Endothelial cell of umbilical vein (primary cell): ENCODE results near the gene OR2L8. TPM values are rescaled to one million over a fixed set of nuclear protein-coding genes. Genes with fewer than 3 reads are reported as not detected.

Source experiments
- BruUV-seq: library from RNA; stranded (reverse); fragments of 400-500 nt; replicated peaks from 2 replicates; lab custom pipeline; 2021; lab: Mats Ljungman, UMichigan
- CTCF ChIA-PET: fragments of 300-600, 350-600 bp; sonication (Branson Sonifier 250); formaldehyde crosslinking; loops from one replicate; lab custom pipeline; 2021; ENCODE audit warnings: antibody characterized with exemption, inconsistent platforms; lab: Charles Lee
- POLR2A ChIA-PET: fragments of 300-600, 350-600 bp; sonication (Branson Sonifier 250); formaldehyde crosslinking; loops from one replicate; lab custom pipeline; 2021; ENCODE audit warnings: antibody characterized with exemption, inconsistent platforms; lab: Charles Lee
- DNase-seq: peaks from one replicate; pipeline ENCODE4 v3.0.0-alpha.2; 2011; ENCODE audit warnings: low read depth, low spot score
- FAIRE-seq: peaks from 2 replicates; lab custom pipeline; 2011; peaks lifted over from hg19 to GRCh38; lab: Jason Lieb, UNC
- H2AFZ ChIP-seq: 2 replicates; pipeline ENCODE4 v1.6.0; 2012; ENCODE audit warnings: low read depth, low read length, control low read depth, inconsistent platforms
- H3K27ac ChIP-seq: 2 replicates; pipeline ENCODE4 v1.5.1; 2011; ENCODE audit warnings: low read depth, mild to moderate bottlenecking, control low read depth, low read length, moderate library complexity; ENCODE audit not compliant: insufficient read depth
- H3K27me3 ChIP-seq, 2 experiments: 2 replicates each; pipeline versions ENCODE4 v1.6.0 to v1.6.1; 2011; ENCODE audit warnings: low read length in 2 of 2, mixed read lengths in 1 of 2; ENCODE audit not compliant: control insufficient read depth in 2 of 2, insufficient read depth in 2 of 2
- H3K36me3 ChIP-seq, 2 experiments: 2 replicates in 1 of 2; 3 replicates in 1 of 2; pipeline ENCODE4 v1.5.1; 2011; ENCODE audit warnings: low read length in 2 of 2, mild to moderate bottlenecking in 1 of 2, moderate library complexity in 1 of 2; ENCODE audit not compliant: control insufficient read depth in 2 of 2, insufficient read depth in 2 of 2; ENCODE audit errors: extremely low read depth in 1 of 2
- H3K4me1 ChIP-seq: 3 replicates; pipeline ENCODE4 v1.5.1; 2011; ENCODE audit warnings: mild to moderate bottlenecking, low read length; ENCODE audit not compliant: control insufficient read depth, insufficient read depth; ENCODE audit errors: extremely low read depth
- H3K4me2 ChIP-seq: 2 replicates; pipeline ENCODE4 v1.6.1; 2011; ENCODE audit warnings: low read length, control low read depth, mixed read lengths; ENCODE audit not compliant: insufficient read depth
- H3K4me3 ChIP-seq, 3 experiments: fragments of 200-600 bp in 1 of 3; sonication (generic), shearing (Covaris generic) in 1 of 3; replicated peaks in 1 of 3; 2 replicates each; pipeline ENCODE4 v1.5.1; 2011 to 2016; ENCODE audit warnings: control low read depth in 3 of 3, low read length in 3 of 3, mild to moderate bottlenecking in 2 of 3, inconsistent platforms in 1 of 3, low read depth in 1 of 3, moderate library complexity in 1 of 3; ENCODE audit not compliant: insufficient read depth in 1 of 3
- H3K79me2 ChIP-seq: 2 replicates; pipeline ENCODE4 v1.6.0; 2012; ENCODE audit warnings: low read length, inconsistent platforms; ENCODE audit not compliant: control insufficient read depth, insufficient read depth
- H3K9ac ChIP-seq: replicated peaks from 2 replicates; pipeline ENCODE3; 2011; ENCODE audit warnings: low read length, control low read depth; ENCODE audit not compliant: insufficient read depth; ENCODE audit errors: extremely low read depth
- H3K9me1 ChIP-seq: replicated peaks from 3 replicates; pipeline ENCODE4 v1.6.0; 2011; ENCODE audit warnings: mild to moderate bottlenecking, low read length; ENCODE audit not compliant: control insufficient read depth, insufficient read depth; ENCODE audit errors: extremely low read depth
- H3K9me3 ChIP-seq: replicated peaks from 2 replicates; pipeline ENCODE4 v1.5.1; 2012; ENCODE audit warnings: low read length, inconsistent platforms; ENCODE audit not compliant: control insufficient read depth, insufficient read depth
- H4K20me1 ChIP-seq: replicated peaks from 2 replicates; pipeline ENCODE3; 2011; ENCODE audit warnings: mild to moderate bottlenecking, low read length; ENCODE audit not compliant: control insufficient read depth, insufficient read depth; ENCODE audit errors: extremely low read depth
- EZH2 ChIP-seq: IDR thresholded peaks from 2 replicates; pipeline ENCODE4 v1.6.1; 2012; ENCODE audit warnings: borderline replicate concordance, low read depth, mild to moderate bottlenecking, moderate library complexity, low read length, inconsistent platforms; ENCODE audit not compliant: severe bottlenecking
- FOS ChIP-seq: IDR thresholded peaks from 2 replicates; pipeline ENCODE4 v1.6.1; 2011; ENCODE audit warnings: mild to moderate bottlenecking, low read length, moderate library complexity, borderline replicate concordance; ENCODE audit not compliant: insufficient read depth
- JUN ChIP-seq: IDR thresholded peaks from 2 replicates; pipeline ENCODE4 v1.6.1; 2011; ENCODE audit warnings: borderline replicate concordance, low read depth; ENCODE audit not compliant: insufficient read length, insufficient read depth
- MYC ChIP-seq: IDR thresholded peaks from one replicate; pipeline ENCODE4 v1.6.1; 2011; ENCODE audit warnings: mild to moderate bottlenecking, low read depth, low read length
- dilution Hi-C: fragments of 300-500 bp; cut with MboI; formaldehyde crosslinking; loops from one replicate; pipeline ENCODE4 v1.15.0; 2019; ENCODE audit warnings: low sequenced_read_pairs; ENCODE audit not compliant: extremely low pct_ligation_motif_present
- intact Hi-C: fragments of 100-400 bp; cut with micrococcal nuclease; formaldehyde crosslinking; loops from one replicate; pipeline ENCODE4 v1.10.0; 2022
- polyA plus RNA-seq, 4 experiments: library from polyadenylated mRNA; depleted of rRNA in 3 of 4; stranded (reverse) in 3 of 4; unstranded in 1 of 4; fragments of >200 nt; gene quantifications; 2 replicates each; pipeline versions ENCODE4 v1.2.1 to v1.2.3, GENCODE V29; 2011 to 2012; ENCODE audit warnings: missing spikeins in 1 of 4
- total RNA-seq: library from RNA; stranded (reverse); gene quantifications from 2 replicates; pipeline ENCODE4 v1.2.3, GENCODE V29; 2021
- TF ChIP-seq, protein P1 (sequence below), 2 donors: IDR thresholded peaks; 1 replicate in 1 of 2; 2 replicates in 1 of 2; pipeline ENCODE4 v1.5.1; 2011; ENCODE audit warnings: low read length in 2 of 2, mild to moderate bottlenecking in 2 of 2, moderate library complexity in 2 of 2, control low read depth in 1 of 2, inconsistent platforms in 1 of 2, low read depth in 1 of 2; ENCODE audit not compliant: insufficient read depth in 1 of 2; ENCODE audit errors: extremely low read depth in 1 of 2

OR2L8 gene
- total and polyA plus RNA-seq, 2 donors (not counting 3 experiments of a cell fraction or from before 2014, with no cell fraction given): not detected

DNA sequence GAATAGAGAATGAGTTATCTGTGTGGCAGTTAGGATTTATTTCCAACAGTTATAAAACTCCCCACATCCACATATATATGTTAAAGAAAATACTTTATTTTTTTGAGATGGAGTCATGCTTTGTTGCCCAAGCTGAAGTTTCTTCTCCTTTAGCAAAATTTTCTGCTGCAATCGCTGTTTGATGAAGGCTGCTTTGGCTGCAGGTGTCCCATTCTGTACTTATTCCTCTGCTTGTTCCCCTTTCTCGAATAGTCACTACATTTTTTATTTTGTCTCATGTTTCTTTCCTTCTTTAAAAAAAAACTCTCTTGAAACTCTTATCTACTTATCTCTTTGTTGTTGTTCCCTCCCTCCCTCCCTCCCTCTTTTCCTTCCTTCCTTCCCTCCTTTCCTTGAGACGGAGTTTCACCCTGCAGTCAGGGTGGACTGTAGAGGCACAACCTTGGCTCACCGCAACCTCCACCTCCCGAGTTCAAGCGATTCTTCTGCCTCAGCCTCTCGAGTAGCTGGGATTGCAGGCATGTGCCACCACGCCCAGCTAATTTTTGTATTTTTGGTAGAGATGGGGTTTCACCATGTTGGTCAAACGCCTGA is 42.7 kb upstream of the OR2L8 start:
- dilution Hi-C loops: no loop called here
- no peak overlapping the region for H3K4me3 ChIP-seq

More for the DNA sequence above, 42.7 kb upstream of the OR2L8 start:
- POLR2A ChIA-PET: no interaction called here
- CTCF ChIA-PET: no interaction called here
- no peaks in the 10 kb centered on the region for H3K36me3 ChIP-seq
- H3K9me1 ChIP-seq: no peaks in the 10 kb centered on the region
- FAIRE-seq: no peak
- H3K9me3 ChIP-seq: peaks cover 4% of the 10 kb centered on the region
- H3K27me3 ChIP-seq: no peaks in the 10 kb centered on the region
- no TSS peak for BruUV-seq
- H2AFZ ChIP-seq: no peak overlapping the region
- TF ChIP-seq, protein P1, sequence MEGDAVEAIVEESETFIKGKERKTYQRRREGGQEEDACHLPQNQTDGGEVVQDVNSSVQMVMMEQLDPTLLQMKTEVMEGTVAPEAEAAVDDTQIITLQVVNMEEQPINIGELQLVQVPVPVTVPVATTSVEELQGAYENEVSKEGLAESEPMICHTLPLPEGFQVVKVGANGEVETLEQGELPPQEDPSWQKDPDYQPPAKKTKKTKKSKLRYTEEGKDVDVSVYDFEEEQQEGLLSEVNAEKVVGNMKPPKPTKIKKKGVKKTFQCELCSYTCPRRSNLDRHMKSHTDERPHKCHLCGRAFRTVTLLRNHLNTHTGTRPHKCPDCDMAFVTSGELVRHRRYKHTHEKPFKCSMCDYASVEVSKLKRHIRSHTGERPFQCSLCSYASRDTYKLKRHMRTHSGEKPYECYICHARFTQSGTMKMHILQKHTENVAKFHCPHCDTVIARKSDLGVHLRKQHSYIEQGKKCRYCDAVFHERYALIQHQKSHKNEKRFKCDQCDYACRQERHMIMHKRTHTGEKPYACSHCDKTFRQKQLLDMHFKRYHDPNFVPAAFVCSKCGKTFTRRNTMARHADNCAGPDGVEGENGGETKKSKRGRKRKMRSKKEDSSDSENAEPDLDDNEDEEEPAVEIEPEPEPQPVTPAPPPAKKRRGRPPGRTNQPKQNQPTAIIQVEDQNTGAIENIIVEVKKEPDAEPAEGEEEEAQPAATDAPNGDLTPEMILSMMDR (IDR thresholded peaks at IDR 0.05; ENCODE audit: extremely low read depth in 1 of 2, insufficient read depth in 1 of 2, low read depth in 1 of 2, low read length in 2 of 2): no peak
- TF ChIP-seq JUN: no peak
- TF ChIP-seq FOS: no peak
- no peak for TF ChIP-seq MYC
- TF ChIP-seq EZH2: no peak
- no peak overlapping the region for H3K9ac ChIP-seq
- no peak overlapping the region for H3K4me2 ChIP-seq
- no peaks in the 10 kb centered on the region for H3K79me2 ChIP-seq
- H4K20me1 ChIP-seq: no peaks in the 10 kb centered on the region
- intact Hi-C loops: no loop called here
- no peaks in the 10 kb centered on the region for H3K4me1 ChIP-seq
- H3K27ac ChIP-seq: no peak overlapping the region
- DNase-seq: no peak
